Dedifferentiated amniotic fluid mesenchymal stem cell (primary cell): Measurements from ENCODE around the gene MYOCOS.

Source experiments
- DNase-seq: peaks from one replicate; pipeline ENCODE4 v3.0.0-alpha.2; 2016; ENCODE audit errors: extremely low spot score

Gene MYOCOS

DNA sequence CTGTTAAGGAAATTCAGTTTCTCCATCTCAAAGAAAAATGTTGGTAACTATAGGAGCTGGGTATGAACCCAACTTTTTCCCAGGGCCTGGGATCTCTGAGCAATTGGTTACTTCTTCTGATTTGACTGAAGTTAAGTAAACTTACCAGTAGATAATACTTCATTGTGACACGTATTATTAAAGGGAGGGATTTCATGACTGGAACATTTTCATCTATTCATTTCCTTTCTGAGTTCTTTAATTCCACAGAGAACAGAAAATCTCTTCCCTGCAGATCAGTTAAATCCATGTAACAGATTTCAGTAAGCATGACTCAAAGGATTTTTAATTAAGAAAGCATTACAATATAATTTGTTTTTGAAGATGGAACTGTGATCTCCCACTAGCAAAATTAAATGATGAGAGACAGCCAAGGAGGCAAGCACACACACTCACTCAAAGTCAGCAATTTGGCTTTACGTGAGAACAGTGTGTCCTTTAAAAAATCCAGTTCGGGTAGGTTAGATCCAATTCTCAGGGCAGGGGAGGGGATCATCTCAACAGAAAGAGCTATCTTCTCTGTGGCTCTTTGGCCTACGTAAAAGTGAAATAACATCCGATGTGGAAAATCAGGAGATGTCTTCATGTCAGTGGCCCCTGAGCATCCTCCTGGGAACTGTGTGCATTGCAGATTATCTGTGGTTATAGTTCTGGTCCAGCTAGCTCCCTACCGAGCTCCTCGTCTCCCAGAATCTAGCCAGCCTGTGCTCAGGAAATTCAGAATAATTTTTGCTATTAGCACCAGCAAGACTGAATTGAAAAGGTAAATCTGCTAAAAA is 41.2 kb downstream of the MYOCOS start:
- no peak for DNase-seq

- DNase-seq: no peak
Measured at GRCh38 chr1:171663854-171664575, 42.0 kb downstream of the MYOCOS start.

- DNase-seq: no peak
Measured at GRCh38 chr1:171664976-171665375, 42.9 kb downstream of the MYOCOS start.

GRCh38 chr1:171666114-171666769 is 44.2 kb downstream of the MYOCOS start:
- no peak for DNase-seq

DNA sequence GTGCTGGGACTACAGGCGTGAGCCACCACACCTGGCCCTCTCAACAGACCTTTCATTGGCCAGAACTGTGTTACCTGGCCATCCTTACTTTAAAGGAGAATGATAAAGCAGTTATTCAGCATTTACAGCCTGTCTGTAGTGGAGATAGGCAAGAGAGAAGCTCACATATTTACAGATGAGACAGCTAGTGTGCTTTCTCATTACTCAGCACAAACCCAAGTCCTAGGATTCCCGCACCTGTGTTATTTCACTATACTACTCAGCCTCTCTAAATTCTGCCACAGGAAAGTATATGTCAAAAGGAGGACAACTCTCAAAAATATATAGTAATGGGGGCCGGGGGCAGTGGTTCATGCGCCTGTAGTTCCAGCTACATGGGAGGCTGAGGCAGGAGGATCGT is 46.3 kb downstream of the MYOCOS start:
- DNase-seq: no peak

DNA sequence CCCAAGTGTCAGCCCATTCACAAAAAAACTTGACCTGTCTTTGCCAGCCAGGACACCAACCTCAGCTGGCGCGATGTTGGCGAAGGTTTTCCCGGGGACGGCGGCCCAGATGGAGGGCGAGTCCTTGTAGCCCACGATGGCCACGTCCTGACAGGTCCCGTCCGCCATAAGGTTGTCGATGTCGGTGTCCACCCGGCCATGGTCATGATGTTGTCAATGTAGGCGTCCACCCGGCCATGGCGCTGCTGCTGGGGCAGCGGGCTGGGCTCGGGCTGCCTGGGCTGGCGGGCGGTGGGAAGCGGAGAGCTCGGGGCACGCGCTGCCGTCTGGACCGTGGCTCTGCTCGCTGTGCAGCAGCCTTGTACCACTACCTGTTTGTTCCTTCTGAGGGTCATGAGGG is 48.7 kb downstream of the MYOCOS start:
- DNase-seq: no peak

DNA sequence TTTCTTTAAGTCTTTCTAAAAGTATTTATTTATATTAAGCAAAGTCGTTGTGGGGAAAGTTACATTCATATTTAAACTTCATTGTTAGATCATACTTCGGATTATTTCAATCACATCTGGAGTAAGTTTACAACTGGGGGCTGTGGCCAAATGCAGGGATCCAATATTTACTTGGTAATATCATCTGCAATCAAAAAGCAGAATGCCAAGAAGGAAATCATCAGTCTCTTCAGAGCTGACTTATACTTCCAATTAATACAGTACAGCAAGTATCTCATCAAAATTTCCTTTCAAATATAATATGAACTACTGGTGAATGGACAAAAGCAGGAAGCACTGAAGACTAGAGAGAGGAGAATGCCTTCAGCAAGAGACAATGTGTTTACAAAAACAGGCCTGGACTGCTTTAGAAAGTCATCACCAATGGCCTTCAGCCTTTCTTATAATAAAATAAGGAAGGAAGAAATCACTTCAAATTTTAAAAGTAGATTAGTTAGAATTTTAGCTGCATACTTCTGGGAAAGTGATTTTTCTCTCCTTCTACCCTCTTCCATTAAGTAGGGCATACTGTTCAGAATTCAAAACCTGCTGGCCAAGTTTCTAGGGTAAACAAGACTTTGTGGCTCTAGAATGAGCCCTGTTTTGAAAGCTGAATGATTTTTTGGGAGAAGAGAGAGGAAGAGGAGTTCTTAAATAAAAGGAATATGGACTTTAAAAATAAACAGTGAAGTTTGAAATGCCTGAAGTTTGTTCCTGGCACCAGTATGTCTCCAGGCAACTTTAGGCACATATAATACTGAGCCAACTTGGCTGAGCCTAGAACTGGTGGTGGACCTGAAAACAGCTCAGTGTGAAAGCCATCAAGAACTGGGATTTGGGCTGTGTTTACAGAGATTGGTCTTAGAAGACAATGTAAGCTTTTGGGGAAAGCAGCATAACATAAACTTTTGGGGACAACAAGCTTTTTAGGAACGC is 52.7 kb downstream of the MYOCOS start:
- no peak for DNase-seq
